GM12864 (cell line): ENCODE results near the gene MBOAT2.

ENCODE experiments used
- DNase-seq: peaks from one replicate; pipeline ENCODE4 v3.0.0-alpha.2; 2011; ENCODE audit warnings: low read depth
- H3K4me3 ChIP-seq: 2 replicates; pipeline ENCODE4 v1.5.1; 2011; ENCODE audit warnings: mild to moderate bottlenecking, low read depth, low read length, control low read depth
- TF ChIP-seq, protein P1 (sequence below): IDR thresholded peaks from 2 replicates; pipeline ENCODE4 v1.5.1; 2011; ENCODE audit warnings: low read depth, mild to moderate bottlenecking, moderate library complexity, low read length, control low read depth, inconsistent platforms; ENCODE audit errors: missing control alignments

The MBOAT2 gene

DNA sequence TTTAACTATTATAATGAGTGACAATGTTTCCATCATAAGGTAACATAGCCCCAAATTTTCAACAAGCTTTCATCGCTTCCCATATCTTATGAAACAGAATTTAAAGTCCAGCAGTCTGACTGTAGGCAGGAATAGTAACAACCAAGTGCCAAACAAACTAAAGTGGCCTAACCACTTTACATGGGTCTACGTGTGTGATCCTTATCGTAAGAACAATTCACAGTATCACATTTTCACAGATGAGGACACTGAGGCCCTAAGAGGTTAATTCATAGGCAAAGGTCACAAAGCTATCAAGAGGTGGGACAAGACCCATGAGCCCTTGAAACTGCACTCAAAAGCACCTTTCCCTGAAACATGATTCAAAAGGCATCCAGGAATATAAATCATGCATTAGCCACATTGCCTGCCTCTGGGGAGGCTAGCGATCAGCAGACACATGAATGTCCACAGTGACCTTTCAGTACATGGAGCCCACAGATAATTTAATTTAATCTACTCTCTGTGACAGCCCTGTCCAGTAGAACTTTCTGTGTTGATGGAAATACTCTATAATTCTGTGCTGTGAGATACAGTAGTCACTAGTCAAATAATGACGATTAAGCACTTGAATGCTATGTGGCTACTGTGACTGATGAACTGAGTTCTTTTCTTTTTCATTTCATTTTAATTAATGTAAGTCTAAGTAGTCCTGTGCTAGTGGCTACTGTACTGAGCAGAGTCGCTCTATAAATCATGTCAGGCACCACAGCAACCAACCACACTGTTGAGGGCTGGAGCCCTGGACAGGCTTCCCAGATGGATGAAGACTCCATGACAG is 196.4 kb downstream of the MBOAT2 start:
- H3K4me3 ChIP-seq = no peak overlapping the region
- no peak for DNase-seq
- TF ChIP-seq, protein P1, sequence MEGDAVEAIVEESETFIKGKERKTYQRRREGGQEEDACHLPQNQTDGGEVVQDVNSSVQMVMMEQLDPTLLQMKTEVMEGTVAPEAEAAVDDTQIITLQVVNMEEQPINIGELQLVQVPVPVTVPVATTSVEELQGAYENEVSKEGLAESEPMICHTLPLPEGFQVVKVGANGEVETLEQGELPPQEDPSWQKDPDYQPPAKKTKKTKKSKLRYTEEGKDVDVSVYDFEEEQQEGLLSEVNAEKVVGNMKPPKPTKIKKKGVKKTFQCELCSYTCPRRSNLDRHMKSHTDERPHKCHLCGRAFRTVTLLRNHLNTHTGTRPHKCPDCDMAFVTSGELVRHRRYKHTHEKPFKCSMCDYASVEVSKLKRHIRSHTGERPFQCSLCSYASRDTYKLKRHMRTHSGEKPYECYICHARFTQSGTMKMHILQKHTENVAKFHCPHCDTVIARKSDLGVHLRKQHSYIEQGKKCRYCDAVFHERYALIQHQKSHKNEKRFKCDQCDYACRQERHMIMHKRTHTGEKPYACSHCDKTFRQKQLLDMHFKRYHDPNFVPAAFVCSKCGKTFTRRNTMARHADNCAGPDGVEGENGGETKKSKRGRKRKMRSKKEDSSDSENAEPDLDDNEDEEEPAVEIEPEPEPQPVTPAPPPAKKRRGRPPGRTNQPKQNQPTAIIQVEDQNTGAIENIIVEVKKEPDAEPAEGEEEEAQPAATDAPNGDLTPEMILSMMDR = no peak

DNA sequence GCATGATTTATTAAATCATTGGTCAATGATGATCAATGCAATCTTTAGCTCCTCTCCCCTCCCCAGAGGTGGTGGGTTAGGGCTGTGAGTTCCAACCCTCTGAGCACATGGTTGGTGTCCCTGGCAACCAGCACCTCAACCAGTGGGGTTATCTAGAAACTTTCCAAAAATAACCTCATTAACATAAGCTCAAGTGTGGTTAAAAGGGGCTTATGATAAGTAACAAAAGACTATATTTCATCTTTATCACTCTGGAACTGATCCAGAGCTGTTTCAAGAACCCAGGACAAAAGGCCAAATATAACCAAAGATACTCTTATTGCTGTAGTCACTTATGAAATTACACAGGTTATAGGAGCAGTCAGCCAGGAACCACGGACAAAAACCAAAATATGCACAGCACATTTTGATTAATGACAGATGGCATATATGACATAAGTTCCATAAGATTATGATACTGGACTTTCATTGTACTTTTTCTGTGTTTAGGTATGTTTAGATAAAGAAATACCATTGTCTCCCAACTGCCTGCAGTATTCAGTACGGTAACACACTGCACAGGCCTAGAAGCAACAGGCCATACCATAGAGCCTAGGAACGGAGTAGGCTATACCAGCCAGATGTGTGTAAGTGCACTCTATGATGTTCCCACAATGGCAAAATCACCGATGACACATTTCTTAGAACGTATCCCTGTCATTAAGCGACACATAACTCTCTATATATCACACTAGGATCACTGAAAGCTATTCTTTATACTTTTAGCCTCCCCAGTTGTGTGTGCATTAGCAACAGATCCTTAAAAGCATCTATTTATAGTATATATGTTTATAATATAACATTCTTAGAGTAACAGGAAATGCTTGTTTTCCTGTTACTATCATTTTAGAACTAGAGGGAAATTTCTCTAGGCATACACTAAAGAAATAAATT is 197.9 kb downstream of the MBOAT2 start:
- TF ChIP-seq, protein P1 = no peak
- DNase-seq = no peak
- H3K4me3 ChIP-seq = no peak overlapping the region

- no peak overlapping the region for H3K4me3 ChIP-seq
- TF ChIP-seq, protein P1 = no peak
- DNase-seq = peak; percentile 70
Observed at GRCh38 chr2:8803658-8804379, 199.7 kb downstream of the MBOAT2 start.

DNA sequence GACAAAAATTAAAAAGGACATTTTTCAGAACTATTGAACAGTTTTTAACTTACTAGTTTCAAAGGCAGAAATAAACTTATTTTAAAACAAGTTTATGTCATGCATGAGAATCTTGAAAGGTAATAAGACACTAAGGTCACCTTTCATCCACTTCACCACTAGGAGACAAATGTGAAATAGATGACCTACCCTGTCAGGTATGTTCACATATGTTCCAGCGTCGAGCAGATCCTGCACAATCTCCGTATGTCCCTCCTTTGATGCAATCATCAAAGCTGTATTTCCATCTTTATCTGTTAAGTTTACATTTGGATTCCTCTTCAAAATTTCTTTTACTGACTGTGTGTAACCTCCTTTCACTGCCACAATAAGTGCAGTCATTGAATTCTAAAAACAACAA is 200.7 kb downstream of the MBOAT2 start:
- TF ChIP-seq, protein P1 = no peak
- DNase-seq = no peak
- H3K4me3 ChIP-seq = no peak overlapping the region
